SU-DHL-6 (cell line): ENCODE data around the gene LRRC18.

Experiments used
- H2AFZ ChIP-seq: fragments of 200-600 bp; sonication (generic); 2 replicates; pipeline ENCODE4 v1.6.1; 2014; ENCODE audit warnings: low read depth, mild to moderate bottlenecking, moderate library complexity, mixed read lengths, antibody characterized with exemption, low read length; ENCODE audit not compliant: severe bottlenecking
- H3F3A ChIP-seq: fragments of 200-600 bp; shearing (Covaris generic); 2 replicates; pipeline ENCODE4 v1.6.0; 2016; ENCODE audit warnings: antibody characterized with exemption, mild to moderate bottlenecking; ENCODE audit not compliant: insufficient read depth
- H3K27ac ChIP-seq: fragments of 200-600 bp; sonication (generic); 2 replicates; pipeline ENCODE4 v1.5.1; 2016; ENCODE audit warnings: low read depth, mild to moderate bottlenecking, low read length, moderate library complexity, mixed read lengths
- H3K27me3 ChIP-seq: fragments of 200-600 bp; sonication (generic), shearing (Covaris generic); 2 replicates; pipeline ENCODE4 v1.6.0; 2014; ENCODE audit warnings: mild to moderate bottlenecking, low read length
- H3K36me3 ChIP-seq: fragments of 200-600 bp; sonication (generic); 2 replicates; pipeline ENCODE4 v1.6.1; 2014; ENCODE audit warnings: mild to moderate bottlenecking, low read length, mixed read lengths
- H3K4me2 ChIP-seq: fragments of 300-600, 200-600 bp; shearing (Covaris generic), sonication (generic); 2 replicates; pipeline ENCODE4 v1.6.0; 2014; ENCODE audit warnings: low read length, low read depth, mild to moderate bottlenecking; ENCODE audit not compliant: poor library complexity, severe bottlenecking
- H3K4me3 ChIP-seq: fragments of 200-600 bp; sonication (generic); 2 replicates; pipeline ENCODE4 v1.5.1; 2014; ENCODE audit warnings: antibody characterized with exemption, low read length, mild to moderate bottlenecking, mixed read lengths; ENCODE audit not compliant: insufficient read depth, poor library complexity, severe bottlenecking
- H3K79me2 ChIP-seq: fragments of 200-600 bp; sonication (generic); 2 replicates; pipeline ENCODE4 v1.6.1; 2014; ENCODE audit warnings: mild to moderate bottlenecking, low read length, moderate library complexity; ENCODE audit not compliant: insufficient read depth
- H3K9ac ChIP-seq: fragments of 200-600 bp; sonication (generic); 2 replicates; pipeline ENCODE4 v1.7.0; 2014; ENCODE audit warnings: mild to moderate bottlenecking, low read length
- H3K9me2 ChIP-seq: fragments of 200-600 bp; sonication (generic); replicated peaks from 2 replicates; pipeline ENCODE4 v1.6.1; 2014; ENCODE audit warnings: low read length; ENCODE audit not compliant: insufficient read depth
- H3K9me3 ChIP-seq: fragments of 200-600 bp; sonication (generic); 2 replicates; pipeline ENCODE4 v1.6.1; 2014; ENCODE audit warnings: low read length, mixed read lengths; ENCODE audit not compliant: insufficient read depth
- H4K20me1 ChIP-seq: fragments of 200-600 bp; sonication (generic); 2 replicates; pipeline ENCODE4 v1.6.1; 2014; ENCODE audit warnings: low read depth, mild to moderate bottlenecking, antibody characterized with exemption, low read length, moderate library complexity, mixed read lengths
- CTCF ChIP-seq: fragments of 200-600 bp; sonication (generic); IDR thresholded peaks from one replicate; pipeline ENCODE4 v1.5.1; 2017; ENCODE audit warnings: antibody characterized with exemption, mild to moderate bottlenecking, low read length, moderate library complexity; ENCODE audit not compliant: insufficient read depth, poor library complexity, severe bottlenecking
- EZH2phosphoT487 ChIP-seq: fragments of 200-600 bp; sonication (generic), shearing (Covaris generic); conservative IDR thresholded peaks from 2 replicates; pipeline ENCODE4 v1.6.1; 2018; ENCODE audit warnings: mild to moderate bottlenecking, antibody characterized with exemption, low read length, moderate library complexity, mixed read lengths

The LRRC18 gene

DNA sequence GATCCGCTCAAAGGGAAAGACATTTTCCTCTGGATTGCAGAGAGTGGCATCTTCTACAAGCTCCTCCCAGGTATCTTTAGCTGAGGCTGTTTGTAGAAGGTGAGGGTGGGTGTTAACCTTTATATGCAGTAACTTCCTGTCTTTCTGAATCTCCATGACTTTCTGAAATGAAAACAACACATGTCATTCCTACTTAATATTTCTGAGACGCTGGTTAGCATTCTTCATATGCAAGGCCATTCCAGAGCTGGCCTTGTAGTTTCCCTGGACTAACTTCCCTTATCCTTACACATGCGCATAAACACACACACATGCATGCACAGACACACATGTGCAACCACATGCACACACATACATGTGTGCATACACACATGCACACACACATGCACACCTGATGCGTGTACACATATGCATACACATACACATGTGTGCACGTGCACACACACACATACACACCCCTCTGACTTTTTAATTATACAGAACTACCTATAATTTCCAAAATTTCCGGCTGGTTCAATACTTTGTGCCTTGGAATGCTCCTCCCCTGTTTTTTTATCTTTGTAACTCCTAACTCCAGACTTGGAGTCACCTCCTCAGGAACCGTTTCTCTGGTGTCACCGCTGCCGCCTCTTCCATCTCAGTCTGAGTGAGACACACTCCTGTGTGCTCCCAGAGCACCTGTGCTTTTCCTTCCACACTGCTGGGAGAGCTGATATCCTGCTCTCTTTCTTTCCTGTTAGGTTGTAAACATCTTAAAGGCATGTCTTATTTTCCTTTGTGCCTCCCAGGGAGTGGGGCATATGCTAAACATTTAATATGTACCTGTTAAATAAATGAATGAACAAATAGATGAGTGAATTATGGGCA, 55.2 kb downstream of the LRRC18 start:
- Histone ChIP-seq H3K9me3 (no peaks in the 10 kb centered on the region), H3F3A (no peaks in the 10 kb centered on the region), H3K27me3 (no peaks in the 10 kb centered on the region), H3K4me2 (no peak overlapping the region), H3K36me3 (no peaks in the 10 kb centered on the region), H4K20me1 (no peaks in the 10 kb centered on the region), H3K27ac (no peak overlapping the region), H3K9ac (no peak overlapping the region), H3K9me2 (no peaks in the 10 kb centered on the region), H2AFZ (no peak overlapping the region), H3K4me3 (no peak overlapping the region), H3K79me2 (no peaks in the 10 kb centered on the region)
- TF ChIP-seq CTCF (no peak), EZH2phosphoT487 (no peak)

GRCh38 chr10:48883701-48884100, 55.9 kb downstream of the LRRC18 start:
- no peaks in the 10 kb centered on the region for H3K9me3 ChIP-seq
- no peak overlapping the region for H3K27ac ChIP-seq
- H4K20me1 ChIP-seq = no peaks in the 10 kb centered on the region
- H3K36me3 ChIP-seq = no peaks in the 10 kb centered on the region
- H3K9me2 ChIP-seq = no peaks in the 10 kb centered on the region
- no peaks in the 10 kb centered on the region for H3K79me2 ChIP-seq
- H3K27me3 ChIP-seq = no peaks in the 10 kb centered on the region
- no peak overlapping the region for H2AFZ ChIP-seq
- no peak overlapping the region for H3K9ac ChIP-seq
- TF ChIP-seq CTCF (no peak), EZH2phosphoT487 (no peak)
- no peak overlapping the region for H3K4me3 ChIP-seq
- H3K4me2 ChIP-seq = no peak overlapping the region
- no peaks in the 10 kb centered on the region for H3F3A ChIP-seq

- H3K36me3 ChIP-seq = no peaks in the 10 kb centered on the region
- TF ChIP-seq CTCF (no peak), EZH2phosphoT487 (no peak)
These were observed 56.8 kb downstream of the LRRC18 start for GRCh38 chr10:48882881-48883280.

More at GRCh38 chr10:48882881-48883280, 56.8 kb downstream of the LRRC18 start:
- Histone ChIP-seq H3K79me2 (no peaks in the 10 kb centered on the region), H3K9me3 (no peaks in the 10 kb centered on the region), H2AFZ (no peak overlapping the region), H3K4me3 (no peak overlapping the region), H3K27me3 (no peaks in the 10 kb centered on the region), H3F3A (no peaks in the 10 kb centered on the region), H4K20me1 (no peaks in the 10 kb centered on the region), H3K27ac (no peak overlapping the region), H3K9ac (no peak overlapping the region), H3K9me2 (no peaks in the 10 kb centered on the region), H3K4me2 (no peak overlapping the region)
